ENCODE results near the gene ZCCHC7.

- no peak for TF ChIP-seq TAF1 (IDR thresholded peaks at IDR 0.05; ENCODE audit: borderline replicate concordance, insufficient read depth, low read length)
- no peak for TF ChIP-seq POLR2AphosphoS5 (IDR thresholded peaks at IDR 0.05; ENCODE audit: low read depth, low read length)
Observed at GRCh38 chr9:37150415-37150814, 30.0 kb downstream of the ZCCHC7 start.

All from PFSK-1 (cell line).